Stimulated activated CD4-positive, alpha-beta T cell treated with anti-CD3 and anti-CD28 coated beads, Interleukin-1b, Interleukin-23, amount 100 ng/mL, for 1 hour (primary cell): ENCODE measurements around the gene INO80D.
"Not testable (repeated sequence)": the region's sequence is repeated elsewhere in the genome, so short reads cannot be mapped to it uniquely, and the experiment has no call there.

Experiments
- DNase-seq, 2 donors: peaks; one replicate each; pipeline ENCODE4 v3.0.0-alpha.2; 2020; ENCODE audit warnings: low read depth in 2 of 2

INO80D gene, protein sequence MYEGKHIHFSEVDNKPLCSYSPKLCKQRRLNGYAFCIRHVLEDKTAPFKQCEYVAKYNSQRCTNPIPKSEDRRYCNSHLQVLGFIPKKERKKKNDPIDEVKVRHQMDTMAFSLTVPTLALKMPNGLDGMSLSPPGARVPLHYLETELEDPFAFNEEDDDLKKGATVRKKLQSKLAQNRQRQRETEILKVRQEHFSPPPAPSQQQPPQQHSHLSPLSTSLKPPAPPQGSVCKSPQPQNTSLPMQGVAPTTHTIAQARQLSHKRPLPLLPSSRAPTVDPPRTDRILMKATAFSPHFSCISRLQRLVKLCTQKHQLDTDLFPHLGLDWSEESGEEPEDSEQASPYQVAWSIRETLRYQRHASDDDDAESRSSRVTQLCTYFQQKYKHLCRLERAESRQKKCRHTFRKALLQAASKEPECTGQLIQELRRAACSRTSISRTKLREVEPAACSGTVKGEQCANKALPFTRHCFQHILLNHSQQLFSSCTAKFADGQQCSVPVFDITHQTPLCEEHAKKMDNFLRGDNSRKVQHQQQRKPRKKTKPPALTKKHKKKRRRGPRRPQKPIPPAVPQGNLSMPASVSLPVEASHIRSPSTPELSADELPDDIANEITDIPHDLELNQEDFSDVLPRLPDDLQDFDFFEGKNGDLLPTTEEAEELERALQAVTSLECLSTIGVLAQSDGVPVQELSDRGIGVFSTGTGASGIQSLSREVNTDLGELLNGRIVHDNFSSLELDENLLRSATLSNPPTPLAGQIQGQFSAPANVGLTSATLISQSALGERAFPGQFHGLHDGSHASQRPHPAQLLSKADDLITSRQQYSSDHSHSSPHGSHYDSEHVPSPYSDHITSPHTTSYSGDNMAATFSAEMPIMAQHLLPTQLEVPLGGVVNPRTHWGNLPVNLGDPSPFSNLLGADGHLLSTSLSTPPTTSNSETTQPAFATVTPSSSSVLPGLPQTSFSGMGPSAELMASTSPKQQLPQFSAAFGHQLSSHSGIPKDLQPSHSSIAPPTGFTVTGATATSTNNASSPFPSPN

GRCh38 chr2:206085742-206086445 lies at the start of gene INO80D:
Gene INO80D, minus strand, starts transcription at chr2:206086174. Its CDS starts 23,158 bp downstream, at chr2:206063016.
- DNase-seq, result peak; percentile 41 to 45

DNA sequence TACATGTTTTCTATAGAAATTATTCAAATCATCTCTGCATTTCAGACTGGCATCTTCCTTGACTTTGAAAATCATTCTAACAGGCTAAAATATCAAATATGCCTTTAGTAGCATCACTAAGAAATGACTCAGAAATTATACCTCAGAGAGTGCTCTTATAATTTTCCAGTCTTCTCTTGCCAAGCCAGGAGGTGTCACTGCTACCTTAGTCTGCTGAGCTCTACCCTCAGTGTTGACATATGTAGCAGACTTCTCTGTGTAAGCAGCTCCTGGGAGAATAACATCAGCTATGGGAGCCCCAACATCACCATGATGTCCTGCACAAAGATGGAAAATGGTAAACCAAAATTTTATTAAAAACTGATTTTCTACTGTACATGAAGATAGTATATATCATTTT lies 41.7 kb upstream of the INO80D start:
- DNase-seq, result no peak

- DNase-seq, result no peak
Observed at GRCh38 chr2:206125901-206126300, 39.9 kb upstream of the INO80D start.

- DNase-seq, result not testable (repeated sequence)
Observed at GRCh38 chr2:206122569-206122968, 36.6 kb upstream of the INO80D start.

DNA sequence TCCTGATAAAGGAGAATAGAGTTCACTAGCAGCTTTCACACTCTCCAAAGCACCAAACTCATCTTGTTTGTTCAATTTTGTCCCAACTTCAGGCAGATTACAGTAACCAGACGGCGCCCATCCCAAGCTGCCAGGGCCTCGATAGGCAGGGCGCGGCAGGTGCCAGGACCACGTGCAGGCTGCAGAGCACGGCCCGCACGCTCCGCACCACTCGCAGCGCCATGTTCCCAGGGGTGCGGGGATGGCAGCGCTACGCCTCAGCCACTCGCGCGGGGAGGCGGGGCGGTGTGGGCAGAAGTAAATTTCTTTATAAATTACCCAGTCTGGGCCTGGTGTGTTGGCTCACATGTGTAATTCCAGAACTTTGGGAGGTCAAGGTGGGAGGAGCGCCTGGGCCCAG lies 30.3 kb upstream of the INO80D start:
- DNase-seq, result no peak

- no peak for DNase-seq
Observed at GRCh38 chr2:206115026-206115578, 29.1 kb upstream of the INO80D start.

DNA sequence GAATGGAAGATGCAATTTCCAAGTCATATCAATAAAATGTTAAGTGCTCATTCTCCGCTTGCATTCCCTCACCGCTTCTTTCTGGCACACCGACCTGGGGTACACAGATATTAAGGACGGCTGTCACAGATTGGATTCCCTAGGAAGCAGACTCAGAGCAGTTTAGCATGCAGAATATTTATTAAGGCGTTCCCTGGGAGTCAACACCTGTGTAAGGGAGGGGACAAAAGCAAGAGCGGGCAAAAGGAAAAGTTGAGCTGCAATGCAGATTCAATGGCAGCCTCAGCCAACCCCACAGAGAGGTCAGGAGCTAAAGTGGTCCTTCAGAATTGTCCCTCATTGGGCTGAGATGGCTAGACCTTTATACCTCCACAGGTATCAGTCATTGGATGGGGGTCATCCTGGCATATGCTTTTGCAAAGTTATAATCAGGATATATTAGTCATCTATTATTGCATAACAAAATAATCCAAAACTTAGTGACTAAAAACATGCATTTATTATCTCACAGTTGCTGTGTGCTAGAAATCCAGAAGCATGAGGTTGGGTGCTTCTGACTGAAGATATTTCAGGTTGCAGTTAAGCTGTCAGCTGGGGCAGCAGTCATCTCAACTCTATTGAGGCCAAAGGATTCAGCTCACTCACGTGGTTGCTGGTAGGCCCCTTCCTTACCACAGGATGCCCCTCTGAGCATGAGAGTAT lies 27.0 kb upstream of the INO80D start:
- no peak for DNase-seq

GRCh38 chr2:206112108-206112507 lies 26.1 kb upstream of the INO80D start:
- DNase-seq, result no peak

DNA sequence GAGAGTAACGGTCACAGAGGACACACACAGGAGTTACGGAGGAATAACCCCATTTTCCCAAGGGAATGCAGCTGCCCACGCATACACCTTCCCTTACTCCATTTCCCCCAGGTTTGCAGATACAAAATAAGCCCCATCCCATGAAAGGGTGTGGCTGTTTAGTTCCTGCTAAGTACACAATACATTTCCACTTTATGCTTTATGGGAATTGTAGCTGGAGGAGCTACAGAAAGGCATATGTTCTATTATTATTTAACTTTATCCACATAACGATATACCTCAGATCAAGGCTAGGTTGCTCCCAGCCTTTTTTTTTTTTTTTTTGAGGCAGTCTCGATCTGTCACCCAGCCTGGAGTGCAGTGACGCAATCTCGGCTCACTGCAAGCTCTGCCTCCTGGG lies 22.7 kb upstream of the INO80D start:
- DNase-seq, result no peak

DNA sequence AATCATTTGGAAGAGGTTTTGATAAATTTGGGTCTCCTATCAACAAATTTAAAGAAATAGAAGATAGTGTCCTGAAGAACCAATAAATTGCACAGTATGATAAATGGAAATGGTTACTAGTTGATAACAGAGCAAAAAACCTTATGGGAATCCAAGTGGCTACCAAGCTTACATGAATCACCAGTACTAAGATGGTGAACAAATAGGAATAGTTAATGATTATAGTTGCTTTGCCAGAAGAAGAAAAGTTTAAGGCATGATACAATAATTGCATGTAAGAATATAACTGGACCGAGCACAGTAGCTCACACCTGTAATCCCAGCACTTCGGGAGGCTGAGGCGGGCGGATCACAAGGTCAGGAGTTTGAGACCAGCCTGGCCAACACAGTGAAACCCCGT lies 19.6 kb upstream of the INO80D start:
- DNase-seq, result no peak

DNA sequence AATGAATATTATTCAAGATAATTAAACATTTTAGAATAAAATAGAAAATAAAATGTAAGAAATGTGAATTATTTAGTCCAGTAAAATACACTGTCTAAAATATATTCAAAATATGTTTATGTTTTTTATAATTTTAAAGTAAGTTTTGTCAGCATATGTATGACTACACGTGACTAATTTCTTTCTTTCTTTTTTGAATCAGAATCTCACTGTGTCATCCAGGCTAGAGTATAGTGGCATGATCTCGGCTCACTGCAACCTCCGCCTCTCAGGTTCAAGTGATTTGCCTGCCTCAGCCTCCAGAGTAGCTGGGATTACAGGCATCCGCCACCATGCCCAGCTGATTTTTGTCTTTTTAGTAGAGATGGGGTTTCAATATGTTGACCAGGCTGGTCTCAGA lies 19.1 kb upstream of the INO80D start:
- no peak for DNase-seq

- DNase-seq, result not testable (repeated sequence)
Observed at GRCh38 chr2:206098872-206099271, 12.9 kb upstream of the INO80D start.

- no peak for DNase-seq
Observed at GRCh38 chr2:206098471-206098870, 12.5 kb upstream of the INO80D start.

DNA sequence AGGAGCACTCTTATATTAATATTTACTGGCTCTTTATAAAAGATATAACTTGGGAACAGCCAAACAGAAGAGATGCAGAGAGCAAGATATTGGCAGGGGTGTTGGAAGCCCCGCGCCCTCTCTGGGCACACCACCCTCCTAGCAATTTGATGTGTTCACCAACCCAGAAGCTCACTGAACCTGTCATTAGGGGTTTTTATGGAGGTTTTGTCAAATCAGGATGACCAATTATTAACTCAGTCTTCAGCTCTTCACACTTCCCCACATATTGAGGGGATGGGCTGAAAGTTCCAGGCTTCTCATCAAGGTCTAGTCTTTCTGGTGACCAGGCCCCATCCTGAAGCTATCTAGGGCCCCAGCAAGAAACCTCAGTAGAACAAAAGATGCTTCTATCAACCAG lies 10.9 kb upstream of the INO80D start:
- no peak for DNase-seq

DNA sequence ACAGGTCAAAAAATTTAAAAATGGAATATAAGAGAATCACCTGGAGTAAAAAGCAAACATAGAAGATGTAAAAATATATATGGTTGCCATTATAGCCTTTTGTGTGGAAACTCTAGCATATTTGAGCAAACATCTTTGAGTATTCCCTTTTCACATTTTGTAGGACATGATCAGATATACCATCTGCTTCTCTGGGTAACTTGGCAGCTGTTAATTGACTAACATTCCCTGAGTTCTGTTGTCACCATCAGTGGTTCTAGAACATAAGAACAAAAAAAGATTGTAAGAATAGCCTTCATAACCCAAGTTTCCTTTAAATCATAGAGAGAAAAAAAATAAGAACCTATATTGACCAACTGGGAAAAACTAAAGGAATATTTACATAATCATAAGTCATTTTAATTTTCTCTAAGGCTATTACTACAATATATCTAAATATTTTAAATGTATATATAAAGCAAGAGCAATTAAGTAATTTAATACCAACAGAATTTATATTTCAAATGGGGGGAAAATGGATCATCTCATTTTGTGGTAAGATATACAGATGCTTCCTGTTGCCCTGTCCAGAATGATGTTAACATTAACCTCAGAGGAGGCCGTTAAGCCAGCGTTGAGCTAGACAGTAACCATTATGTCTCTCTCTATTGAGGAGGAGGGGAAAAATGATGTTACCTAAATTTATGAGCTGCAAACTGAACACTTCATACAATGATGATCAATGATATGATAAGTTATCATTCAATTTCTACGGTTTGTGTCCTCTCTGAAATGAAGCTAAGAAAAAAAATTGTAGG lies 9.8 kb upstream of the INO80D start:
- no peak for DNase-seq

DNA sequence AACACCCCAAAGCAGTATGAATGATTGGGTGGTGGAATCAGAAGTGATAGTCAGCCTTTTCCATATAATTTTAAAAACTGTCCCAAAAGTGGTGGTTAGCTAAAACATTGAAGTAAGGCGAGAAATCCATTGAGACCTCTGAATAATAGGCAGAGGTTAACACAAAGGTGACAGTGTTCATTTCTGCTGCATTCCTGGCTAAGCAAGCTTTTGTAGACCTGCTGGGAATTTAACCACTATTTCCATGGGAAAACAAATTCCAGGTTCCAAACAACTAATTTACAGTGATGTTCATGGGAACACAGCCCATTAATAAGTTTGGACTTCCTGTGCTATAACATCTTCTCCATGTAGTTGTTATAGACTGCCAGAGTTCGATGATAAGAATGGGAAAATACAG lies 6.3 kb upstream of the INO80D start:
- no peak for DNase-seq

- no peak for DNase-seq
Observed at GRCh38 chr2:206088248-206088647, 2.3 kb upstream of the INO80D start.

- no peak for DNase-seq
Observed at GRCh38 chr2:206086716-206087350, 859 bp upstream of the INO80D start.

DNA sequence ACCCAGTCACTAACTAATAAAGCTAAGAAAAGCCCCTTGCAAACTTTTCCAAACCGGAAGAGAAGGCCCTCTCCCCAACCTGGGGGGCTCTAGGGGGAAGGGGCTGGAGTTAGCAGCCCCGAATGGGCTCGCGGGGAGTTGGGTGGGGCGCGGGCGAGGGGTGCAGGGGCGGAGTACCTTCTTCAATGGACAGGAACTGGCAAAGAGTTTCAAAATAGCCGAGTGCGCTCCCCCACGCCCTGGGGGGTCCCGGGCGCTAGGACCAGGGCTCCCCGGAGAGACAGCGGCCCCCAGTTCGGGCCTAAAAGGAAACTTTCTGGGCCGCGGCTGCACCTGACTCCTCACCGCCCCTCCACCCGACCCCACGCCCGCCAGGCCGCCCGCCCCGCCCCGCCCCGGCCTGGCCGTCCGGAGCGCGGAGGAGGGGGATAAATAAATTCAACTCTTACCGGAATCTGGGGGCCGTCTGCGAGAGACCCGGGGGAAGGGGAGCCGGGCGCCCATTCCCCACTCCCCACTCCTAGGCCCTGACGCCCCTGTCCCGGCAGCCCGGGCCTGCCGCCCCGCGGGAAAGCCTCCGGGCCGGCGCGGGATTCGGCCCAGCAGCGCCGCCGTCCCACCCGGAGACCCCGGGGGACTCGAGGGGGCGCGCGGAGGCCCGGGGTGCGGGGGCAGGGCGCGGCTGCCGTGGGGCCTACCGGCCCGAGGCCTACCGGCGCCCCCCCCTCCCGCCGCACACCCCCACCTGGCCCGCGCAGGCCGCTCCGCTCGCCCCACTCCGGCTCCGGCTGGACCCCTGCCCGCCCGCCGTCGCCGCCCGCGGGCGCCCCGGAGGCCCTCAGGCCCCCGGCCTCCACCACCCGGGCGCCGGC lies 868 bp downstream of the INO80D start:
- peak; percentile 2 to 24 for DNase-seq
